HL-60 (cell line): ENCODE measurements around the gene IL12RB2.

Source experiments
- POLR2AphosphoS5 ChIP-seq: IDR thresholded peaks from 2 replicates; pipeline ENCODE4 v1.6.1; 2012; ENCODE audit warnings: low read depth
- TF ChIP-seq, protein P1 (sequence below): IDR thresholded peaks from one replicate; pipeline ENCODE4 v1.5.1; 2011; ENCODE audit warnings: low read length, control low read depth, inconsistent platforms; ENCODE audit not compliant: insufficient read depth
- TF ChIP-seq, protein P2 (sequence below): IDR thresholded peaks from 2 replicates; pipeline ENCODE4 v1.6.1; 2012; ENCODE audit warnings: low read depth; ENCODE audit not compliant: insufficient replicate concordance

DNA sequence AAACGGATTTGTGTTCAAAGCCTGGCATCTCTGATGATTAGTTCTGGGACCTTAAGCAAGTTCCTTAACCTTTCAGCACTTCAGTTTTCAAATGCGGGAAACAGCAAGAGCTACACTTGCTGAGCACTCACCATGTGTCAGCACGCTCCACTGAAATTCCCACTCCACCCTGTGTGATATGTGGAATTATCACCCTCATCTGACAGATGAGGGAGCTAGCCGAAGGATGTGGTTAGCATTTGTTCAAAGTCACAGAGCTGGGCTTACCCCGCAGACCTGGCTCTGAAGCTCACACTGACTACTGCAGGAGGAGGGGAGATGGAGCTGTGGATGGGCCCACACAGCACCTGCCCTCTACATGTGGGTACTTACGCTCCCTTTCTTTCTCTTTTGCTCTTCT lies 29.1 kb downstream of the IL12RB2 start:
- TF ChIP-seq, protein P1, sequence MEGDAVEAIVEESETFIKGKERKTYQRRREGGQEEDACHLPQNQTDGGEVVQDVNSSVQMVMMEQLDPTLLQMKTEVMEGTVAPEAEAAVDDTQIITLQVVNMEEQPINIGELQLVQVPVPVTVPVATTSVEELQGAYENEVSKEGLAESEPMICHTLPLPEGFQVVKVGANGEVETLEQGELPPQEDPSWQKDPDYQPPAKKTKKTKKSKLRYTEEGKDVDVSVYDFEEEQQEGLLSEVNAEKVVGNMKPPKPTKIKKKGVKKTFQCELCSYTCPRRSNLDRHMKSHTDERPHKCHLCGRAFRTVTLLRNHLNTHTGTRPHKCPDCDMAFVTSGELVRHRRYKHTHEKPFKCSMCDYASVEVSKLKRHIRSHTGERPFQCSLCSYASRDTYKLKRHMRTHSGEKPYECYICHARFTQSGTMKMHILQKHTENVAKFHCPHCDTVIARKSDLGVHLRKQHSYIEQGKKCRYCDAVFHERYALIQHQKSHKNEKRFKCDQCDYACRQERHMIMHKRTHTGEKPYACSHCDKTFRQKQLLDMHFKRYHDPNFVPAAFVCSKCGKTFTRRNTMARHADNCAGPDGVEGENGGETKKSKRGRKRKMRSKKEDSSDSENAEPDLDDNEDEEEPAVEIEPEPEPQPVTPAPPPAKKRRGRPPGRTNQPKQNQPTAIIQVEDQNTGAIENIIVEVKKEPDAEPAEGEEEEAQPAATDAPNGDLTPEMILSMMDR, result no peak
- TF ChIP-seq, protein P2, sequence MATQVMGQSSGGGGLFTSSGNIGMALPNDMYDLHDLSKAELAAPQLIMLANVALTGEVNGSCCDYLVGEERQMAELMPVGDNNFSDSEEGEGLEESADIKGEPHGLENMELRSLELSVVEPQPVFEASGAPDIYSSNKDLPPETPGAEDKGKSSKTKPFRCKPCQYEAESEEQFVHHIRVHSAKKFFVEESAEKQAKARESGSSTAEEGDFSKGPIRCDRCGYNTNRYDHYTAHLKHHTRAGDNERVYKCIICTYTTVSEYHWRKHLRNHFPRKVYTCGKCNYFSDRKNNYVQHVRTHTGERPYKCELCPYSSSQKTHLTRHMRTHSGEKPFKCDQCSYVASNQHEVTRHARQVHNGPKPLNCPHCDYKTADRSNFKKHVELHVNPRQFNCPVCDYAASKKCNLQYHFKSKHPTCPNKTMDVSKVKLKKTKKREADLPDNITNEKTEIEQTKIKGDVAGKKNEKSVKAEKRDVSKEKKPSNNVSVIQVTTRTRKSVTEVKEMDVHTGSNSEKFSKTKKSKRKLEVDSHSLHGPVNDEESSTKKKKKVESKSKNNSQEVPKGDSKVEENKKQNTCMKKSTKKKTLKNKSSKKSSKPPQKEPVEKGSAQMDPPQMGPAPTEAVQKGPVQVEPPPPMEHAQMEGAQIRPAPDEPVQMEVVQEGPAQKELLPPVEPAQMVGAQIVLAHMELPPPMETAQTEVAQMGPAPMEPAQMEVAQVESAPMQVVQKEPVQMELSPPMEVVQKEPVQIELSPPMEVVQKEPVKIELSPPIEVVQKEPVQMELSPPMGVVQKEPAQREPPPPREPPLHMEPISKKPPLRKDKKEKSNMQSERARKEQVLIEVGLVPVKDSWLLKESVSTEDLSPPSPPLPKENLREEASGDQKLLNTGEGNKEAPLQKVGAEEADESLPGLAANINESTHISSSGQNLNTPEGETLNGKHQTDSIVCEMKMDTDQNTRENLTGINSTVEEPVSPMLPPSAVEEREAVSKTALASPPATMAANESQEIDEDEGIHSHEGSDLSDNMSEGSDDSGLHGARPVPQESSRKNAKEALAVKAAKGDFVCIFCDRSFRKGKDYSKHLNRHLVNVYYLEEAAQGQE, result no peak
- no peak for TF ChIP-seq POLR2AphosphoS5
